DMS114 treated with DMSO at 0.1 percent for 48 hours (cell line): ENCODE measurements around the gene SPDYE1.

Experiments
- DNase-seq: peaks from one replicate; lab custom pipeline; 2025; ENCODE audit not compliant: unreplicated experiment; lab: John Stamatoyannopoulos, UW

The SPDYE1 gene

DNA sequence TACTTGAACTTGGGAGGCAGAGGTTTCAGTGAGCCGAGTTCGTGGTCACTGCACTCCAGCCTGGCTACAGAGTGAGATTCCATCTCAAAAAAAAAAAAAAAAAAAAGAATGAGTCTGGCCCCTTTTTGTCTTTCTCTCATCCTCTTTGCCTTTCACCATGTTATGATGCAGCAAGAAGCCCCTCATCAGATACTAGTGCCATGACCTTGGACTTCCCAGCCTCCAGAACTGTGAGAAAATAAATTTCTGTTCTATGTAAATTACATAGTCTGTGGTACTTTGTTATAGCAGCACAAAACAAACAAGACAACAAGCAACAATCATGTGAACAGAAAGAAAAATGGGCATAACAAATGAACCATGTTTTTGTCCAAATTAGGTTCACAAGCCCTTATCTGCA lies 44.5 kb downstream of the SPDYE1 start:
- DNase-seq, result no peak

DNA sequence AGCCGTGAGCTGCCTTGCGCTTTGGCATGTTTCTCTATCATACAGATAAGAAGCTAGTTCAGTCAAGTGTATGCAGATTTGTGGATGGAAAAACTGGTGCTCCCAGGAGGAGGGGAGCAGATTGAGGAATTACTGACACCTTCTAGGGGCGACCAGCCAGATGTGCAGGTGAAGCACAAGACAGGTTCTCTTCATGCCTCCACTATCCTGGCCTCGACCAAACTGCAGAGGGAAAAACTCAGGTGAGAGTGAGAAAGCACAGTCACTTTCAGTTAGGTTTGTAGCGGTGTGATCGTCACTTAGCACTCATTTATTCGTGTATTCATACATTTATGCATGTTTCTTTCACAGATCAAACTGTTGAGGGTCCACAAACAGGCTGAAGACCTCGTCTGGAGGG lies 46.2 kb downstream of the SPDYE1 start:
- no peak for DNase-seq

DNA sequence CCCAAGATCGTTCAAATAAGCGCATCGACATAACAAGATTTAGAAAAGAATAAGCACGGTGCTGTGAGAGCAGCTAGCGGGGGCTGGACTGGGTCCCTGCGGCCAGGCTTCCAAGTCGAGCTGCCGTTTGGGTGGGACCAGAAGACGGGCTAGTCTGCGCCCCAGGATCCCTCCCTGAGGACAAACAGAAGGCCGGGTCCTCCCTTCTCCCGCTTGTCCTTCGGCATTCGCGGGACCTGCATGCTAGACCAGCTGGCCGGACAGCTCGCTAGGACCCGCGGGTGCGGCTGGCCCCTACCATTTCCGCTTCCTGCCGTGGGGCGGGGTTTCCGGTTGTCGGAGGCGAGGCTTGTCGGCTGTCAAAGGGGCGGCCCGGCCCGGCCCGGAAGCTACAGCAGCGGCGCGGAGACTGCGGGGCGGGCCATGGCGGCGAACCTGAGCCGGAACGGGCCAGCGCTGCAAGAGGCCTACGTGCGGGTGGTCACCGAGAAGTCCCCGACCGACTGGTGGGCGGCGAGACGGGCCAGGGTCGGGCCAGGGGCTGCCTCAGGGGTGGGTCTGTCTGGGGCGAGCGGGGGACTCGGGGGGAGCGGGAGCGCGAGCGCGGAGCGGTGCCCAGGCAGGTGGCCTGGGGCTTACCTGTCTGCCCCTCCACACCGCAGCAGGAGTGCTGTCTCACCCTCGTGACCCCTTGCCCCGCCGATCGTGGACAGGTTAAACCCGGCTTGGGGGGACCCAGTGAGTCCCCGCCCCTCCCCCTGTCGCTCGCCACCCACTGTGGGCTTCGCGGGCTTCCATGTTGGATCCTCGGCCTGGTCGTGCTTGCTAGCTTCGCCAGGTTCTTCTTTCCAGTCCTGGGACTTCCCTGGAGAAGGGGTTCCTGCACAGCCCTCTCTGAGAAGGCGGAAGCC lies 46.9 kb downstream of the SPDYE1 start, which contains the start of gene DBNL:
Gene DBNL, plus strand, starts transcription at position 388 of the 911 bp plus-strand sequence. Its CDS starts 36 bp downstream, at position 424.
- peak; percentile 92 for DNase-seq

DNA sequence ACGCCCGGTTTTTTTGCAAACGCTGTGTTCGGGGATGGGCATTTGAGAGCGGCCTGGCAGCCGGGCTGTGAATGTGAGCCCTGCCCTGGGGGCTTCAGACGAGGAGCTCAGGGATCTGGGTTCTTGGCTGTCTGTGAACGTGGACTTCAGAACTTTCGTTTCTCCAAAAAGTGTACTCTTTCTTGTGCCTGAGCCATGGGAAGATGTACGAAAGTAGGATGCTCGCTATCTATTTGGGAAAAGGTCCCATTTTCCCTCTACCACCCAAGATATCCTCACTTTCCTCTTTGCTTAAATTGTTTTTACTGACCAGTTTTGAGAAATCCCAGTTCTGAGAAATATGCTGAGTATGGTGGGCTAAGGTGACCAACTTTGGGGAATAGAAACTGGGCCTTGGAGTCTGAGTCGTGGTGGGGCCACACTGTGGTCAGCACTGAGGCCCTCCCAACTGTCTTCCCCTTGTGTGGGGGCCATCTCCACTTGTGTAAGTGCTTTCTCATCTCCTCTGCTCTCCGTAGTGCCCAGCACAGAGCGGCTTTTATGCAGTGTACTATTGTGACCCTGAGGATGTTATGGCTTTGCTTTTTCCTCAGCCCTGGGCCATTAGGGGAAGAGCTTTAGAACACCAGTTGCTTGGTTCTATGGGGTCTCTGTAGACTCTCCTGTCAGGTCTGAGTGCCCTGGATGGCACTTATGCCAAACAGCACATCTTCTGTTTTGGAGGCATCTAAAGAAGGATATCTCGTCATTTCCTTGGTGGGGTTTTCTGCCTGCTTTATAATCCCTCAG lies 47.7 kb downstream of the SPDYE1 start:
- DNase-seq, result no peak

DNA sequence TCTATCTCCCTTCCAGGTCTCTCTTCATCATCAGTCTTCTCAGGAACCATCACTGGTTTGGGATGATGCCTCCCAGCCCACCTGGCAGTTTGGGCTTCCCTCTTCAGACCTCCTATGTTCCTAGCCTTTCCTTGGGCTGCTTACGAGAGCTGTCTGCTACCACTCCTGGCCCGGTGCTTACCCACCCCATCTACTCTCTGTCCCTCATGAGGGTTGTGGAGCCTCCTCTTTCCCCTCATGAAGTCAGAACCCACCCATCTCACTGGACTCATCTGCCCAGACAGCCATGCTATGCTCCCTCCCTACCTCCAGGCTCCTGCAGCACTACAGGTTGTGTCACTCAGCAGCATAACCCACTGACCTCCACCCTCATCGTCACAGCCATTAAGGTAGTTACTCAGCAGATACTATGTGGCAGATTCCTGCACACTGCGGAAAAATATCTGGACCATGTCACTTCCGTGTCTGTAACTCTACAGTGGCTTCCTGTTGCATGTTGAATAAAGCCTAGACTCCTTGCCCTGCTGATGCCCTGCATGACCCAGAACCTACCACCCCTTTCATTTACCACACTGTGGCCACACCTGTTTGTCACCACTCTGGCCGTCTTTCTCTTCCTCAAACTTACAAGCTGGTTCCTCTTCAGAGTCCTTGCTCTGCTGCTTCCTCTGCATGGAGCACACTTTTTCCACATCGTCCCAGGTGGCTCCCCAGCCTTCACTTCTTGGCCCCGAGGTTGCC lies 48.8 kb downstream of the SPDYE1 start:
- no peak for DNase-seq

DNA sequence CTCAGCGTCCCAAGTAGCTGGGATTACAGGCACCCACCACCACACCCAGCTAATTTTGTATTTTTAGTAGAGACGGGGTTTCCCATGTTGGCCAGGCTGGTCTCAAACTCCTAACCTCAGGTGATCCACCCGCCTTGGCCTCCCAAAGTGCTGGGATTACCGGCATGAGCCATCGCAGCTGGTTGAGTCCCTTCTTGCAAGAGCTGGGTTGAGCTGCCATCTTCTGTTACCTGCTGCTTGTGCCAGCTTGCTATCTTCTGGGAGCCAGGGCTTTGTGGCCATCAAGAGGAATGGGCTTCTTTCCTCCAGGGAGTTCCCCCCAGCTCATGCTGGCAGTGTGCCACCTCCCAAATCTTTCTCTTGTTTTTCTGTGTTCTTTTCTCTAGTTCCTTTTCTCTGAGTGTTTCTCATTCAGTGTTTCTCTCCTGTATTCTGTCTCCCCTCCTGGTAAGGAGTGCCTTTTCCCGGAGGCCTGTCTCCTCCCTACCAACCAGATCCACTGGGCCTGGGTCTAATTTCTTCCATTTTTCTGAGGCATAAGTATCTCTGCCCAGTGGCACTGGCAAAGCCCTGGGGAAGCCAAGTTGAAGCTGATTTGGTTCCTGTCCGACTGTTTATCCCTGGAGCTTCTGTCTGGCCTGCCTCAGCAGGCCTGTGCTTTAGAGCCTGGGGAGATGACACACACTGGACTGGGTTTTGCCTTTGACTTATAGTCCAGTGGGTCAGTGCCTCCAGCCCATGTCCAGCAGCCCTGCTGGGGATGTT lies 50.5 kb downstream of the SPDYE1 start:
- no peak for DNase-seq

DNA sequence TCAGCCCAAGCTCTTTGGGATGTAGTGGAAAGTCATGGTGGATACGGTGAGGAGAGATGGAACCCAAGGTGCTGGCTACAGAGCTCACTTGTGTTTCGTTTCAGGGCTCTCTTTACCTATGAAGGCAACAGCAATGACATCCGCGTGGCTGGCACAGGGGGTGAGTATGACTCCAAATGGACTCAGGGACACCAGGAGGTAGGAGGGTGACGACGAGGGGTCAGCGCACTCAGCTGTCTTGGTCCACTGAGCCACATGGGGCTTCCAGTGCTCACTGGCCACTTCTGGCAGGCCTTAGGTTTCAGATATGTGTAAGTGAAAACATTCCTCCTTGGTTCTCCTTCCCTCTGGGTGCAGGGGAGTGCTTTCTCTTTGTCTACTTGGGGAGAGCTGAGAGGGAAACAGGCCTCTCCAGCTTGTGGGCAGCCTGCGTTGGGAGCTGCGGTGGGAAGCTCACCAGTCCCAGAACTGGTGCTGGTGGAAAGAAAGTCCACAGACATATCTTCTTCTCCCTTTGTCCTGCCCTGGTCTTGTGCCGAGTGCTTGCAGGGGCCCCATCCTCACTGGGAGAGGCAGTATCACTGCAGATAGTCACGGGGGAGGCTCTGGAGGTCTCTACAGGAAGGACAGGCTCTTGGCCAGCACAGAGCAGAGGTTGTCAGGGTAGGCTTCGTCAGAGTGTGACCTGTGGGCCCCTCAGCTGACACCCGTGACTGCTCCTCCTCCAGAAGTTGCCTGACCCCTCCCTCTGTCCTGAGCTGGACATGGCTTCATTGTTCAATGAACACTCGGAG lies 52.6 kb downstream of the SPDYE1 start:
- DNase-seq, result no peak

DNA sequence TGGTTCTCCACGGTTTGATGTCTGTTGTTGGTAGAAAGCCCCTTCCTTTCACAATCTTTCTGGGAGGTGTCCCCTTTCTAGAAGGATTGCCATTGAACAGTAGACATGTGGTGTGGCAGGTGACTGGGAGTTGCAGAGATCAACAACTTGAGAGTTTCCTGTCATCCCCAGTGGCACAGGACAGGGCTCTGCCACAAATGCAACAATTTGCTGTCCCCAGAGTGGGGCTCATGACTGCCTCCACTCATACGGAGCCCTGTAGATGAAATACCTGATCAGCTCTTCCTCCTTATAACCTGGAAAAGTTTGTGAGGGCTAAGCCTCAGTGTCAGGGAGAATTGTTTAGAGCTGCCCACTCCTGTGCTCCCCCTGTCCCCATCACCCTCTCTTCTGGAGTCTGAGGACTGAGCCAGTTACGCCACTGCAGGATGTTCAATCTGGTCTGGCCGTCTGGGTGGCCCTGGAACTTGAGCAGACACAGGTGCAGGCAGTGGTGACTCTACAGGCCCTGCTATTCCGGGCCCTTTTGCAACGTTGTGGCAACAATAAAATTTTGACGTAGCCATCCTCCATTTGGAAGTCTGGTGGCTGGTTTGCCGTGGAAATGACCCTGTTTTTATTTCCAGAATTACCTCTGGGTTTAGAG lies 53.3 kb downstream of the SPDYE1 start:
- DNase-seq, result no peak

DNA sequence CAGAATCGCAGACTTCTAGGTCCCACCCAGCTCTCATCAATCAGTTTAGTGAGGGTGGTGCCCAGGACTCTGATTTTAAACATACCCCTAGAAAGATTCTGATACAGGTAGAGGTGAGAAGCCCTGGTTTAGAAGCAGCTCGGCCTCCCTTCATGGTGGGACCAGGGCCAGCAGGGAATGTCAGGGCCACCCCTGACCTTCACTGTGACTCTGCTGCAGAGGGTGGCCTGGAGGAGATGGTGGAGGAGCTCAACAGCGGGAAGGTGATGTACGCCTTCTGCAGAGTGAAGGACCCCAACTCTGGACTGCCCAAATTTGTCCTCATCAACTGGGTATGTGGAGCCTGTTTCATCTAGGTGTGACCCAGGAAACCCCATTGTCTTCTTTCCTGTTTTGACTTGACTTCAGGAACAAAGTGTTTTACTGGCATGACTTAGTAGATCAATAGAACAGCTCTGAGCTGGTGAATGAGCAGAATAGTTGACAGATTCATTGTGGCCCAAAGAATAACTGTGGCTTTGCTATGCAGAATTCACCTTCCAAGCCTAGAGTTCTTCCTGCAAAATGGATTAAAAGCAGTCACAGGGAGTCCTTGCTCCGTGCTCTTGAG lies 54.0 kb downstream of the SPDYE1 start:
- DNase-seq, result no peak

DNA sequence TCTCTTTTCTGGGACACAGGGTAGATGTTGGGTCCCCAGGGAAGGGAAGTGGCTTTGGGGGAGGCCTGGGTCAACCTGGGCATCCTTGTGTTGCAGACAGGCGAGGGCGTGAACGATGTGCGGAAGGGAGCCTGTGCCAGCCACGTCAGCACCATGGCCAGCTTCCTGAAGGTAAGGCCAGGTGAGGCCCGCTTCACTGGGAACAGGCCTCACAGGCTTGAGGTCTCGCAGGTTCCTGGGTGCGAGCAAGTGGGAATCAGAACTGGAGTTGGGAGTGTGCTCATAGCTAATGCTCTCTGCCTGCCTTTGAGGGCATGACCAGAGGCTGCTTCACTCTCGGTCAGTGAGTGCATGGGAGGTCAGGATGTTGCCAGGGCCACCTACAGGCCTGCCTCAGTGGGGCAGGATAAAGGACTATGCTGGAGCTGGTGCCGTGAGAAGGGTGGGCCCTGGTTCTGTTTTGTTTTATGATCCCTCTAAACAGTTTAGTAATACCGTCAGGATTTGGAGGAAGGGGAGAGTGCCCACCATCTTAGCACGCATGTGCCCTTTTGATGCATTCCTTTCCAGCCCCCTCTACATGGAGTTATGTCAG lies 55.2 kb downstream of the SPDYE1 start:
- DNase-seq, result no peak

DNA sequence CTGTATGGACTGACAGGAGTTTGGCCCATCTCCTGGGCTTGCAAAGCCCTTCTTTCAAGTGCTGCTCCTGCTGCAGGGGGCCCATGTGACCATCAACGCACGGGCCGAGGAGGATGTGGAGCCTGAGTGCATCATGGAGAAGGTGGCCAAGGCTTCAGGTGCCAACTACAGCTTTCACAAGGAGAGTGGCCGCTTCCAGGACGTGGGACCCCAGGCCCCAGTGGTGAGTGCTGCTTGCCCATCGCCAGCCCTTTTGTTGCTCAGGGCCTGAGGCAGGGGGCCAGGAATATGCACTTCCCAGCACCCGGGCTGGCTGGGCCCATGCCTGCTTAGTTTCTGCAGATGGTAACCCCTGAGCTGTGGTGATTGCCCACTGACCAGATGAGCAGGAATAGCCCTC lies 59.0 kb downstream of the SPDYE1 start:
- no peak for DNase-seq

DNA sequence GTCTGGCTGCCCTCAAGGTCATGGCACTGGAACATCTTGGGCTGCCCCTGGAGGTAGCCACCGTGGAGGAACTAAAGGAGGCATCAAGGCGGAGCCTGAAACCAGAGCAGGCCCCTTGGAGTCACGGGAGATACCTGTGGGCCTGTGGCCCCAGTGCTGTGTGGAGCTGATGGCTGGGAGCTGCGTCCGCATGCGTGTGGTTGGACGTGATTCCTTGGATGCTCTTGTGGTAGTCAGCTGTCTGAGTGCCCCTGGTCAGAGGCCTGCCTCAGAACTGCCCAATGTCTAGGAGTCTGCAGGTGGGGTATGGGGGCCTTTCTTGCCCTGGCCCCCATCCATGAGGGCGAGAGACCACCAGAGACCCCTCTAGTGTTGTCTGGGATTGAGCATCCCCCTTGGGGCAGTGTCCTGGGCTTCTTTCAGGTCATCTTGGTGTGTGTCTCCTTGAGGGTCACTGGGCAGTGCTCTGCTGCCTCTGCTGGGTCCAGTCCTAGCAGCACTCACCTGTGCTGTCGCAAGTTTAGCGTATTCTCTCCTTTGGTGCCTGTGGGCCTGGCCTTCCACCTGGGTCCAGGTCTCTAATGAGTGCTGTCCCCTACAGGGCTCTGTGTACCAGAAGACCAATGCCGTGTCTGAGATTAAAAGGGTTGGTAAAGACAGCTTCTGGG lies 59.6 kb downstream of the SPDYE1 start:
- DNase-seq, result no peak

DNA sequence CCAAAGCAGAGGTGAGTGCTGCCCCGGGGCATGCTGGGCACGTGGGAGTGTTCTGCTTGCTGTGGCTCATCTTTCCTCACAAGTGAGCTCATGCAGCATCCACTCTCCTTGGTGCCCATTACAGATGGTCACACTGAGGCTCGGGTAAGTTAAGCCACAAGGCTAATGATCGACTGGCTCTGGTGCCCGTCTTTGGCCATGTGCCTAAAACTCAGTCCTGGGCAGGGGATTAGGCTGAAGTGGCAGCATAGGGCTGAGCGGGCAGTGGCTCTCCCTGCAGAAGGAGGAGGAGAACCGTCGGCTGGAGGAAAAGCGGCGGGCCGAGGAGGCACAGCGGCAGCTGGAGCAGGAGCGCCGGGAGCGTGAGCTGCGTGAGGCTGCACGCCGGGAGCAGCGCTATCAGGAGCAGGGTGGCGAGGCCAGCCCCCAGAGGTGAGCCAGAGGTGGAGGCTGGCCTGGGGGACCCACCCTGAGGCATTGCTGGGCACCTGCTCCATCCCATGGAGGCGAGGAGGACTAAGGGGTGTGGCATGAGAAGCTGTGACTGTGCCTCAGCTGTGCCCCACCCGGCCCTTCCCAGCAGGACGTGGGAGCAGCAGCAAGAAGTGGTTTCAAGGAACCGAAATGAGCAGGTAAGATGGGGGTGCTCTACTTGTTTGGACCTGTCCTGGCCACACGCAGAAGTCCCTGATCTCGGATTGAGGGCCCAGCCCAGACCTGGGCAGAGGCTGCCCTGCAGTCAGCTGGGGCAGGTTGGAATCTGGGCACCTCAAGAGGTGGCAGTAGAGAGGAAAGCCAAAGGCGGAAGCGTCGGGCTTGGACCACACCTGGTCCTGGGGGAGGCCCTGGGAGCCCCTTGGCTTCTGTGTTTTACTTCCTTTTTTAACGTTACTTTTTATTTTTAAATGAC lies 60.4 kb downstream of the SPDYE1 start:
- no peak for DNase-seq

DNA sequence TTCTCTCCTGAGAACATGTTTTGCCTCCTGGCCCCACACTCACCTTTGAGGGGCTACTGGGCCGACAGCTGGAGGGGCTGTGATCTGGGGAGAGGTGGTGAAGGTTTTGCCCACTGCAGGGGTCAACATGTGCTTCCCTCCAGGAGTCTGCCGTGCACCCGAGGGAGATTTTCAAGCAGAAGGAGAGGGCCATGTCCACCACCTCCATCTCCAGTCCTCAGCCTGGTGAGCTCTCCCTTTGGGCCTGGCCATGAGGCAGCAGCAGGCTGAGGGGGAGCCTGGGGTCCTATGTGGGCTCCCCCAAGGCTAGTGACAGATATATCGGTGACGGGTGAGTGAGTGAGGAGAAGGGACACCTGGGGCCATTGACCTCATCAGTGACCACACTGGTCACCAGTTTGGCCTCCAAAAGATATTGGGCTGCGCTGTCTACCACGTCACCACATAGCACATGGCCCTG lies 61.1 kb downstream of the SPDYE1 start:
- no peak for DNase-seq

DNA sequence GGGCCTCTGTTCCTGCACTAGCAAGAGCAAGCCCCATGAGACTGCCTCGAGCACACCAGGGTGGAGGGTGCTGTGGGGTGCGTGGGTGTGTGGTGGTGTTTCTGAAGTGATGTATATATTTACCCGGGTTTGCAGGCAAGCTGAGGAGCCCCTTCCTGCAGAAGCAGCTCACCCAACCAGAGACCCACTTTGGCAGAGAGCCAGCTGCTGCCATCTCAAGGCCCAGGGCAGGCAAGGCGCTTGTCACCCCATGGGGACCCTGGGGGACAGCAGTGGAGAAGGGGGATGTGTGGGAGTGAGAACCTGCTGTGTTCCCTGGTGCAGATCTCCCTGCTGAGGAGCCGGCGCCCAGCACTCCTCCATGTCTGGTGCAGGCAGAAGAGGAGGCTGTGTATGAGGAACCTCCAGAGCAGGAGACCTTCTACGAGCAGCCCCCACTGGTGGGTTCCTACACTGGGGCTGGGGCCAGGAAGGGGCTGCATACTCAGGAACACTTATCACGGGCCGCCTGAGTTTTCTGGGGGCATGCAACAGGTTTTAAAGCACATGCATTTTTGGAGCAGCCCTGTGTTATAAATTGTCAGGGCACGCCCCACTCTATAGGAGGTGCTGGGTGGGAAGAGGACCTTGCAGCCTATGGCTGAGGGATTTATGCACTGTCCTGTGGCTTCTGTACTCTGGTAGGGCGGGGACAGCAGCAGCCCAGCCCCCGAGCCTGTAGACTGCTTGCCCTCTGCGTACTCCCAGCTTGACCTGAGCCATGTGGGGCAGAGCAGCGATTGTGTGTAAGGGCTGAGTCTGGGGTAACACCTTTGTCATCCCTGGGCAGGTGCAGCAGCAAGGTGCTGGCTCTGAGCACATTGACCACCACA lies 61.8 kb downstream of the SPDYE1 start:
- DNase-seq, result no peak
